Activated CD4-positive, alpha-beta T cell treated with anti-CD3 and anti-CD28 coated beads, Interleukin-2, amount 50 U/mL, for 16 hours (primary cell): ENCODE data around the gene FAF2.

Source experiments
- DNase-seq: peaks from one replicate; pipeline ENCODE4 v3.0.0-alpha.2; 2020

FAF2 gene

DNA sequence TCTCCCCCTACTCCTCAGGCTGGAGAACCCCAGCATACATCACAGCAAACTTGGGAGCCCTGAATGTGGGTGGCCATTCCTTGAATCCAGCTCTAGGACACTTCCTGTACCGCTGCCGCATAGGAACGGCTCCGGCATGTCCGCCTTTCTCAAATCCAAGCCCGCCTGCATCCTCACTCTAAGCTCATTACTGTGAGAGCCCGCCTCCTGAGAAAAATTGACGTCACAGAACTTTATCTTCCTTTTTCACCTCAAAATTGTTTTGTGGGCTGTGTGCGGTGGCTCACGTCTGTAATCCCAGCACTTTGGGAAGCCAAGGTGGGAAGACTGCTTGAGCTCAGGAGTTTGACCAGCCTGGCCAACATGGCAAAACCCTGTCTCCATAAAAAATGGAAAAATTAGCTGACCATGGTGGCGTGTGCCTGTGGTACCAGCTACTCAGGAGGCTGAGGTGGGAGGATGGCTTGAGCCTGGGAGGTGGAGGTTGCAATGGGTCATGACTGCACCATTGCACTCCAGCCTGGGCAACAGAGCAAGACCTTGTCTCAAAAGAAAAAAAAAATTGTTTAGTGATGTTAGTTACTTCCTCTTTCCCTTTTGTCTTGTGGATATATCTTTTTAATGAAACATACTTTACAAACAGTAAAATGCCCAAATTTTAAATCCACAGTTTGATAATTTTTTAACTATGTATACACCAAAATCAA lies 66.2 kb downstream of the FAF2 start:
- DNase-seq, result no peak

- no peak for DNase-seq
These were observed 67.2 kb downstream of the FAF2 start for GRCh38 chr5:176515396-176515795.

GRCh38 chr5:176517053-176517661 lies 69.0 kb downstream of the FAF2 start:
- no peak for DNase-seq

- DNase-seq, result no peak
These were observed 71.9 kb downstream of the FAF2 start for GRCh38 chr5:176519810-176520720.

DNA sequence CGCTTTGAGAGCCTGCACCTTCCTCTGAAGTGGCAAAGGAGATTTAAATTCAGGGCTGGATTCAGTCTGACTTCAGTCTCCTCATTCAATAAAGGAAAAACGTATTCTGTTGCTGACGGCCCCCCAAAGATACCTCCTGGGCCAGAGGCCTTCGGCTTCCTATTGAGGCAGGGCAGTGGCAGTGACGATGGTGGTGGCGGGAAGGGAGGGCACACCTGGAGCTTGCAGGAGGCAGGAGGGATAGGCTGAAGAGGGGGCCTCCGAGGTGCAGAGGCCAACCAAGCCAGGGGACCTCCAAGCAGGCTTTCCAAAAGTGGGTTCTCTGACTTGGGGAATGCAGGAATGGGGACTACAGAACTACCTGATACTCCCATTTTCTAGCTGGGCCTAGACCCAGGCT lies 73.1 kb downstream of the FAF2 start:
- DNase-seq, result no peak

- no peak for DNase-seq
These were observed 73.6 kb downstream of the FAF2 start for GRCh38 chr5:176521699-176522263.

- no peak for DNase-seq
These were observed 76.0 kb downstream of the FAF2 start for GRCh38 chr5:176524138-176524537.

- DNase-seq, result no peak
These were observed 76.8 kb downstream of the FAF2 start for GRCh38 chr5:176524987-176525386.

DNA sequence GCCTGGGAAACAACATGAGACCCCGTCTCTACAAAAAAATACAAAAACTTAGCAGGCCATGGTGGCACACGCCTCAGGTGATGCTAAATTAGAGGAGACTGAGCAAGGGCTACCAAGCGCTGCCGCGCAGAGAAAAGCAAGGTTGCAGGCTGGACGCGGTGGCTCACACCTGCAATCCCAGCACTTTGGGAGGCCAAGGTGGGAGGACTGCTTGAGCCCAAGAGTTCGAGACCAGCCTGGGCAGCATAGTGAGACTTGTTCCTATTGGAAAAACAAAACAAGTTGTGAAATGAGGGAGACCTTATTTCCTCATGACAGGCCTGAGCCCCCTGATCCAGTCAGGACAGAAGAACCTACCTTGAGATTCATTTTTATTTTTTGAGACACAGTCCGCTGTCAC lies 77.5 kb downstream of the FAF2 start:
- no peak for DNase-seq

DNA sequence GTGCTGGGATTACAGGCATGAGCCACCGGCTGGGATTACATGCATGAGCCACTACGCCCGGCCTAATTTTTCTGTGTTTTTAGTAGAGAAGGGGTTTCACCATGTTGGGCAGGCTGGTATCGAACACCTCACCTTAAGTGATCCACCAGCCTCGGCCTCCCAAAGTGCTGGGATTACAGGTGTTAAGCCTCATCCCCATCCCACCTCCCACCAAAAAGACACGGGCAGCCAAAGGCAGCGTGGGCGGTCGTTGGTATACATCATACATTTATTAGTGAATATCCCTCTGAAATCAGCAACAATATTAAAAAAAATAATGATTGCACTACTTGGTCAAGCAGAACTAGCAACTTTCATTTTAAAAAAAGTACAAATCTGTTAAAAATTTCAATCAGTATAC lies 78.3 kb downstream of the FAF2 start:
- no peak for DNase-seq

DNA sequence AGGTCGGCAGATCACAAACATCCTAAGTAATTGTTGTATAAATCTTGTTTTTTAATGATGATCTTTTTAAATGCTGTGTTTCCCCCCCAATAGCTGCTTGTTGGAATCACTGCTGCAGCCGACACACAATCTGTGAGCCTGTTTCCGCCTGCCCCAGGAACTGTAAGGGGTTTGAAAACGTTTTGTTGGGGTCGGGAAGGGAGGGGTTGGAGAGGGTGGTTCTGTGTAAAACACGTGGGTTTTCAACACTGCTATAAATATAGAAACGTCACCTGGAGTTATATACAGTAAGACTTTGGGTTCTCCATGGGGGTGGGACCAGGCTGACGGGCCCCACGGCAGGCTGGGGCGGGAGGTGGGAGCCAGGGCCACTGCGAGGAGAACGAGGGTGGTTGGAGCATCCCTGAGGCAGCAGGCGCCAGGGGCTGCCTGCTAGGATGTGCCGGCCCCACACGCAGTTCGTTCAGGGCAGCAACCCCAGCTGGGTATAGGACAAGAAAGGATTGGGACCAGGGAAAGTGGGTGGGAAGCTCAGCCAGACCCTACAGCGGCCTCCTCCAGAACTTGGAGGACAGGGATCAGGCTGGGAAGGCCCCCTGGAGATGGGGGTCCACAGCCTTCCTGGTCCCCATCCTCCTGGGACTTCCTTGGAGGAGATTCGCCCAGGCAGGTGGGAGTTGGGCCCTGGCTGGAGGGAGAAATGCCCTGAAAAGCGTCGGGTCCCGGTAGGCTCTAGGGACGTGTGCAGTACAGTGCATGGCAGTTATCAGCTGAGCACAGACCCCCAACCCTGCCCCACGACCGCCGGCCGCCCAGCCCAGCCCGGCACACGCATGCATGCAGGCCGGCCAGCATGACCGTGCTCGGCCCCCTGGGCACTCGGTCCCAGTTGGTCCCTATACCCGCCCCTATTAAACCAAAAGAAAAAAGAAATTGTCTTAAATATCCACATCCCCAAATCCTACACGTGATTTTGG lies 79.3 kb downstream of the FAF2 start:
- no peak for DNase-seq

DNA sequence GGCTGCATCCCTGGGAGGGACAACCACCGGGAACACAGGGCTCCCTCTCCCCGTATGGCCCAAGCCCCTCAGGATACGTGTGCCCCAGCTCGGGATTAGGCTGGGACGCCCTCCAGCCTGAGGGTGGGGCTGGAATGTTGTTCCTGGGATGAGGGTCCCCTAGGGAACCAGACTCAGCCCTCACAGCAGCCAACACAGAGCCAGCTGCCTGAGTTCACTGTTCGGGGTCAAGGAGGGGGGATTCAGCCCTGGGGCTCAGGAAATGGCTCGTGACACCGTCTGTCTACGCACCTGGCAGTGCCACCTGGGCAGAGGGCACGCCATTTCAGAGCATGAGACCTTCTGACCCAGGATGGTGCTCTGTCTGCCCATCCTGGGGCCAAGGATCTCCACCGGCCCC lies 80.1 kb downstream of the FAF2 start:
- DNase-seq, result no peak

- no peak for DNase-seq
These were observed 80.6 kb downstream of the FAF2 start for GRCh38 chr5:176528761-176529115.

DNA sequence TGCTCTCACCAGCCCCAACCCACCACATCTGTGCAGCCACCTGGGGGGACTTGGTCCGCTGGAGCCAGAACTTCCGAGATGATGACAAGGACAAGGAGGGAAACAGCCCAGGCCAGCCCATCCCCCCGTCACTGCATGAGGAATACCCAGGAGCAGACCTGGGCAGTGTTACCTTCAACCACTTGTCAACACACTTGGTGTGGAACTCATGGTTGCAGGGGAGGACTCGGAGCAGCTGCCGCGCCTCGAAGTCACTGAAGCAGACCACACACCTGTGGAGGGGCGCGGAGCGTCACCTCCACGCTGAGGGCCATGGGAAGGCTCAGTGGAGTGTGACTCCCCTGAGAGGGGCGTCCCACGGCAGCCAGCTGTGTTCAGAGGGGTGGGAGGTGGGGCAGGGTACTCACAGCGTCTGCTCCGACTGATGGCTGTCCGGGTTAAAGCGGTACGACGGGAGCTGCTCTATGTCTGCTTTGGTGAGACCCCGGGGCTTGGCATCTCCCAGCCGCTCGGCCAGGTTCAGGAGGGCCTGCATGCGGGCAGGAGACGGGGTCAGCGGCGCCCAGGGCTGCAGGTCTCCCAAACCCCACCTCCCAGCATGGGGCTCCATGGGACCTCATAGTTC lies 81.0 kb downstream of the FAF2 start:
- DNase-seq, result no peak

GRCh38 chr5:176529741-176530141 lies 81.6 kb downstream of the FAF2 start:
- peak; percentile 72 for DNase-seq

- DNase-seq, result no peak
These were observed 82.3 kb downstream of the FAF2 start for GRCh38 chr5:176530393-176530982.

- DNase-seq, result peak; percentile 27
These were observed 83.1 kb downstream of the FAF2 start for GRCh38 chr5:176530983-176531901.

DNA sequence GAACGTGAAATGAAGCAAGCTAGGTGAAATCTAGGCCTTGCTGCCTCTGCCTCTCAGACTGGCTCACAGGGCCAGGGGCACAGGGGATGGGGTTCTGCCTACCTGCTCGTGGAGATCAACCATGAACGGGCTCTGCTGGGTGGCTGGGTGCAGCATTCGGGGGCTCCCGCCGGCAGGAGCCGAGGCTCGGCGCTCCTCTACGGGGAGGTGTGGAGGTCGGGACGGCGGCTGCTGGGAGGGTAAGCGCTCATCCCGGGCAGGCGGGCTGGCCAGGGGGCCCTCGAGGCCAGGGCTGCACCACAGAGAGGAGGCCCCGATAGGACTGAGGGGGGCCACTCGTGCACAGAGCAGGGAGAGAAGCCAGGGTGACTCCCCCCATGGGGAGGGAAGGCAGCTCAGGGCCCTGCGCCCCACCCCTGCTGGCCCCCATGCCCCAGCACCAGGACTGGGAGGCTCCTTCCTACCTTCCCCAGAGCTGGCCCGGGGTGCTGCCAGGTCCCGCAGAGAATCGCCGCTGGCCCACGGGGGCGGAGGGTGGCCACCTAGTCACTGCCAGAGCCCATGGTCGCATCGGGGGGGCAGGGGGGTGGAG lies 83.8 kb downstream of the FAF2 start:
- no peak for DNase-seq

DNA sequence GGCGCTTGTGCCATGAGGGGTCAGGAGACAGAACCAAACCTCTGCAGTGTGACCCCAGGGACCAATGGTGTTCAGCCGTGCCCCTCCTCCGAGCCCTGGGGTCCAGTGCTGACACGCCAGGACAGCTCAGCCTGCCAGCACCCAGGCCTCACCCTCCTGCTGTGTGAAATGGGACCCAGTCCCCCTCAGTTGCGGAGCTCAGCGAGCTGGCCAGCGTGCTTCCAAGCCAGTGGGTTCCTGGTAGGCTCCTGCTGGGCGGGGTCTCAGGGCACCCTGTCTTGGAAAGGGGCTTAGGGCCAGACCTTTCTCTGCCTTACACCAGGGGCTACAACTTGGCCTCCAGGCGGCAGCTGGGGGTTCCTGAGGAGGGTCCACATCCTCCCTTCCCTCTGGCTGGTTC lies 84.6 kb downstream of the FAF2 start:
- no peak for DNase-seq

- DNase-seq, result no peak
These were observed 85.2 kb downstream of the FAF2 start for GRCh38 chr5:176533390-176533789.
